ENCODE data around the gene THRB.

Gene THRB

GRCh38 chr3:24141548-24141947, 353.1 kb downstream of the THRB start:
- no peak for DNase-seq (ENCODE audit: low spot score)

GRCh38 chr3:24139463-24140412, 354.9 kb downstream of the THRB start:
- DNase-seq (ENCODE audit: low spot score): no peak

GRCh38 chr3:24138876-24139256, 355.8 kb downstream of the THRB start:
- DNase-seq (ENCODE audit: low spot score): no peak

- no peak for DNase-seq (ENCODE audit: low spot score)
Measured at GRCh38 chr3:24137958-24138875, 356.4 kb downstream of the THRB start.

- no peak for DNase-seq (ENCODE audit: low spot score)
Measured at GRCh38 chr3:24137334-24137733, 357.3 kb downstream of the THRB start.

- no peak for DNase-seq (ENCODE audit: low spot score)
Measured at GRCh38 chr3:24136624-24137310, 357.9 kb downstream of the THRB start.

GRCh38 chr3:24135280-24135679, 359.4 kb downstream of the THRB start:
- no peak for DNase-seq (ENCODE audit: low spot score)

GRCh38 chr3:24133942-24134341, 360.7 kb downstream of the THRB start:
- DNase-seq (ENCODE audit: low spot score): no peak

- DNase-seq (ENCODE audit: low spot score): no peak
Measured at GRCh38 chr3:24133436-24133835, 361.2 kb downstream of the THRB start.

GRCh38 chr3:24129549-24129948, 365.1 kb downstream of the THRB start:
- no peak for DNase-seq (ENCODE audit: low spot score)

GRCh38 chr3:24128199-24129005, 366.2 kb downstream of the THRB start:
- no peak for DNase-seq (ENCODE audit: low spot score)

- no peak for DNase-seq (ENCODE audit: low spot score)
Measured at GRCh38 chr3:24123596-24123995, 371.1 kb downstream of the THRB start.

GRCh38 chr3:24120434-24120833, 374.2 kb downstream of the THRB start:
- no peak for DNase-seq (ENCODE audit: low spot score)

GRCh38 chr3:24119321-24119751, 375.3 kb downstream of the THRB start:
- no peak for DNase-seq (ENCODE audit: low spot score)

GRCh38 chr3:24117508-24117907, 377.1 kb downstream of the THRB start:
- DNase-seq (ENCODE audit: low spot score): no peak

- DNase-seq (ENCODE audit: low spot score): no peak
Measured at GRCh38 chr3:24111711-24112110, 382.9 kb downstream of the THRB start.

GRCh38 chr3:24110051-24110450, 384.6 kb downstream of the THRB start:
- no peak for DNase-seq (ENCODE audit: low spot score)

GRCh38 chr3:24101676-24102168, 392.9 kb downstream of the THRB start:
- DNase-seq (ENCODE audit: low spot score): no peak

- no peak for DNase-seq (ENCODE audit: low spot score)
Measured at GRCh38 chr3:24100696-24101402, 393.8 kb downstream of the THRB start.

GRCh38 chr3:24096695-24097290, 397.9 kb downstream of the THRB start:
- DNase-seq (ENCODE audit: low spot score): no peak
